HEK293T (cell line): ENCODE data around the gene BEGAIN.

Experiments used
- ARNT ChIP-seq: fragments of 450-650 bp; IDR thresholded peaks from 2 replicates; pipeline ENCODE4 v1.6.1; 2017; ENCODE audit warnings: mild to moderate bottlenecking
- BHLHE40 ChIP-seq: fragments of 450-650 bp; IDR thresholded peaks from 2 replicates; pipeline ENCODE4 v1.6.1; 2016; ENCODE audit warnings: mild to moderate bottlenecking, moderate library complexity, borderline replicate concordance
- CTBP1 ChIP-seq: fragments of 450-650 bp; IDR thresholded peaks from 2 replicates; pipeline ENCODE4 v1.6.1; 2016; ENCODE audit warnings: borderline replicate concordance
- ELF4 ChIP-seq: fragments of 450-650 bp; IDR thresholded peaks from 2 replicates; pipeline ENCODE4 v1.6.1; 2017; ENCODE audit warnings: antibody characterized with exemption
- FOXA1 ChIP-seq: fragments of 450-650 bp; IDR thresholded peaks from 2 replicates; pipeline ENCODE4 v1.6.1; 2016; ENCODE audit warnings: mild to moderate bottlenecking
- FOXK2 ChIP-seq: fragments of 450-650 bp; IDR thresholded peaks from 2 replicates; pipeline ENCODE4 v1.6.1; 2016; ENCODE audit warnings: mild to moderate bottlenecking
- FOXM1 ChIP-seq: fragments of 450-650 bp; IDR thresholded peaks from 2 replicates; pipeline ENCODE4 v1.6.1; 2017; ENCODE audit warnings: mild to moderate bottlenecking, borderline replicate concordance
- L3MBTL2 ChIP-seq: fragments of 450-650 bp; conservative IDR thresholded peaks from 2 replicates; pipeline ENCODE4 v1.6.1; 2016; ENCODE audit warnings: mild to moderate bottlenecking
- LEF1 ChIP-seq: fragments of 450-650 bp; IDR thresholded peaks from 2 replicates; pipeline ENCODE4 v1.6.1; 2017; ENCODE audit warnings: mild to moderate bottlenecking, borderline replicate concordance
- SP1 ChIP-seq: fragments of 450-650 bp; IDR thresholded peaks from 2 replicates; pipeline ENCODE4 v1.6.1; 2017
- TARDBP ChIP-seq: fragments of 450-650 bp; IDR thresholded peaks from 2 replicates; pipeline ENCODE4 v1.6.1; 2016
- ZNF384 ChIP-seq: fragments of 450-650 bp; IDR thresholded peaks from 2 replicates; pipeline ENCODE4 v1.6.1; 2016
- TF ChIP-seq, protein P1 (sequence below): fragments of 450-650 bp; IDR thresholded peaks from 2 replicates; pipeline ENCODE4 v1.6.1; 2016

DNA sequence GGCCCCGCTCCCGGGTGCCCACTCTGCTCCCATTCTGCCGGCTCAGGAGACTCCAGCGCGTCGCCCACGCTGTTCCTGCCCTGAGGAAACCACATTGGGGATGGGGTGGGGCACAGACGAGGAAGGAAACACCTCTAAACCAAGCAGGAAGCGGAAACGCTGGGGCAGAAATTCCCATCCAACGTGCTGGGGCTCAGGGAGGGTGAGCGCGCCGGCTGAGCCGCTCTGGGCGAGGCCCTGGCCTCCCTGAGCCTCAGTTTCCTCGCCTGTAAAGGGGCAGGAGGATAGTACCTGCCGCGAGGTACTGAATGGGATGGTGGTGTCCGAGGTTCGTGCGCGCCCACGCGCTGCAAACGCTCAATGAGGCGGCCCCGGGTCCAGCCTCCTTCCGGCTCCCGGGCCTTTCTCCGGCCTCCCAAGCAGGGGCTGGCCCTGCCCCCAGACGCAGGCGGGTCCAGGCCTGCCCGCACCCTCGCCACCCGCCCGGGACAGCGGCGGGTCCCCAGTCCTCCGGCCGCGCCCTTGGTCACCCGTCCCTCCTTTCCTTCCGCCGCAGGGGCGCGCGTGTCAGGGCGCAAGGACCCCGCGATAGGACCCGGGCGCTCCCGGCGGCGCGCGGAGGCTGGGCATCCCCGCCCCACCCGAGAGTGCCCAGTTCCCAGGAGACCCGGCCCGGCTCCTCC, 673 bp downstream of the BEGAIN start:
- no peak for TF ChIP-seq TARDBP
- TF ChIP-seq ARNT: no peak
- TF ChIP-seq SP1: no peak
- TF ChIP-seq, protein P1, sequence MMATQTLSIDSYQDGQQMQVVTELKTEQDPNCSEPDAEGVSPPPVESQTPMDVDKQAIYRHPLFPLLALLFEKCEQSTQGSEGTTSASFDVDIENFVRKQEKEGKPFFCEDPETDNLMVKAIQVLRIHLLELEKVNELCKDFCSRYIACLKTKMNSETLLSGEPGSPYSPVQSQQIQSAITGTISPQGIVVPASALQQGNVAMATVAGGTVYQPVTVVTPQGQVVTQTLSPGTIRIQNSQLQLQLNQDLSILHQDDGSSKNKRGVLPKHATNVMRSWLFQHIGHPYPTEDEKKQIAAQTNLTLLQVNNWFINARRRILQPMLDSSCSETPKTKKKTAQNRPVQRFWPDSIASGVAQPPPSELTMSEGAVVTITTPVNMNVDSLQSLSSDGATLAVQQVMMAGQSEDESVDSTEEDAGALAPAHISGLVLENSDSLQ: no peak
- TF ChIP-seq ELF4: no peak
- TF ChIP-seq FOXA1: no peak
- no peak for TF ChIP-seq BHLHE40
- no peak; the same call in 1 of the 2 replicates for TF ChIP-seq L3MBTL2
- no peak for TF ChIP-seq FOXM1
- TF ChIP-seq FOXK2: no peak
- no peak for TF ChIP-seq LEF1
- TF ChIP-seq ZNF384: no peak
- TF ChIP-seq CTBP1: no peak
